ENCODE results near the gene SMARCD2.

GRCh38 chr17:63847525-63848249, 5.2 kb upstream of the SMARCD2 start:
- TF ChIP-seq CTCF (IDR thresholded peaks at IDR 0.05) (no peak), POLR2A (IDR thresholded peaks at IDR 0.05) (no peak)
